ENCODE data around the gene BDKRB1.

The BDKRB1 gene

DNA sequence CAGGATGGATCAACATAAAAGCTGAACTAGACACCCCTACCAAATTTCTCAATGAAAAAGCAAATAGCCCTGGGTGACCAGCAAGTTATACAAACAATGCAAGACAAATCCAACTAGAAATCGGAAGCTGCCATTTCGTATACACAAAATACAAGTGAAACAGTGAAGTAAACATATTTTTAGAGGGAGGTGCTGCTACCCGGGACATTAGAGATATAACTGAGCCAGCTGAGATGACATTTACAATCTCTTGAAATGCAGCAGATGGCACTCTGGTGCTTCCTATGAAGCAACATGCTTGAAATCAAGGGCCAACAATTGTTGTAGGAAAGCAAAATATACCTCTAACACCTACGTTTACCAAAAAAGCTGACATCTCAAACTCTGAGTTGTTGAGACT is 25.5 kb downstream of the BDKRB1 start:
- no peak for DNase-seq (ENCODE audit: low read depth)

DNA sequence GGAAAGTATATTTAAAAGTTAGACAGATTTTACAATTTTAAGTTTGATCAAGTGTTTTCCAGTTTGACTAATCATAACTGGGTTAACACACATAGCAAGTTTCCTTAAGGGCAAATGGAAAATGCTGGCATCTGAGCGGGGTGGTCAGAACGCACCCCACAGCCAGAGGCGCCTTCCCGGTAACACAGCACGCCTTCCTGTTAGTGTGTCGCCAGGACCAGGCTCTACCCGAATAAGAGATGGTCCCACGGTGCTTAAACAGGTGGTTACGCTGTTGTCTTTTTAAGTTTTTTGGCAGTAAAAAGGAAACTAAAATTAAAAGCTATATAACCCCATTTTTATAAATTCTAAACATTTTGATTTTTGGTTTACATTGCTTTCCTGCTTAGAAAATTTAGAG is 28.0 kb downstream of the BDKRB1 start:
- DNase-seq (ENCODE audit: low read depth), result no peak

DNA sequence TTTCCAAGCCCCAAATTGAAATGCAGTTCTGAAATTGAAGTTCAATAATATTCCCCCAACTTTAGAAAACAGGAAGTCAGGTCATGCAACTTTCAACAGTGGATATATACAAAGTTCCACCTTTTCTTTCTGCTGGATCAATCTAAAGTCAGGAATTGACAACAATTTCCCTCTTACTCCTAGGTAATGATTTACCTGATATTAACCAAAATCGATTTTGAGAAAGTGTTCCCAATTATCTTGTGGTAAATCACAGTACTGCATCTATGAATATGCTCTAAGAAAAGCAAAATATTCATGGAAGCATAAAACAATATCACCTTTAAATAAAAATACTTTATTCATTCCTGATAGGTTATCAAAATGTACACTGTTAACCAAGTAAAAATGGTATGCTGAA is 28.4 kb downstream of the BDKRB1 start:
- no peak for DNase-seq (ENCODE audit: low read depth)

DNA sequence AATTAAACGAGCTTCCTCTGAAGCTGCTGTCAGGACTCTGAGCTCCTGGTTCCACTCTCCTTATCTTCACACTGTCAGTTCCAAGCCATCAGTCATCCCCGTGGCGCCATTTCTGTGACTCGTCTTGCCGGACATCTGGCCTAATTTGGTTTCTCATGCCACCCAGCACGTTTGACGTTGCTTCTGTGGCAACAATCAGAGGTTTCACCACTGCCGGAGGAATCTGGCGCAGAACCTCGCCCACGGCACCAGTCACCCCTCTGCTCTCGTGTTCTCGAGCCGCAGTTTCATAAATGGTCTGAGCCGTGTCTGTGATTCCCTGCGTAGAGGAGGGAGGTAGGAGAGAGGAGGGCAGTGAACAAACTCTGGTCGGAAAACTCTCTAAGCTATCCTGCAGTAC is 29.7 kb downstream of the BDKRB1 start:
- DNase-seq (ENCODE audit: low read depth), result no peak

DNA sequence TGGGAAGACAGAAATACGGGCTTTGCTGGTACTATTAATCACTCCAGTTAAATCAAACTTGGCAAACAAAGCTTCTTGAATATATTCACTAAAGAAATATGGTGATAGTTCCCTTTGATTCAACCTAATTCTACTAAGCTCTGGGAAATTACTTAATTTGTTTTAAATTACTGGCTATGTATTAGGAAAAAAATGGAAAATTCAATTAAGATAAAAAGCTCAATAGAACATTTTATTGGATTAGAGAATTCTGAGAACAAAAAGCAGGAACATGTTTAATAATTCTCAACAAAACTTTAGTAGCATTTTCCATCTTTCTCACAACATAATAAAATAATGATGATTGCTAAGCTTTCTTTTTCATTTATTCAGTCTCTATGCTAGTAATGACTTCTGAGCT is 30.2 kb downstream of the BDKRB1 start:
- DNase-seq (ENCODE audit: low read depth), result no peak

DNA sequence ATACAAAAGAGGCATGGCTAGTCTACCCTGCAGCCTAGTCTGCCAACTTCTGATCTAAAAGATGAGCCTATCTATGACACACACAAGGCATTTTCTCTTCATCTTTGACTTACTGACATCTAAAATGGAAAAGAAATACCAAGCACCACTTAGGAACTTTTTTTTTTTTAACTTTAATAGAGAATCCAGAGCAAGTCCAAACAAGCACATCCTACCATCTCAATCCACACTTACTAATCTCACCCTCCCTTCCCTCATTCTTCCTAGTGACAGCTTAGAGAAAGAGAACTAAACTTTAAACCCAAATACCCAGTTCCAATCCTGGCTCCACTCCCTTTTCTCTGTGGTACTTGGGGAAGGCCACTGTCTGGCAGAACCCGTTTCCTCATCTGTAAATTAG is 31.8 kb downstream of the BDKRB1 start:
- DNase-seq (ENCODE audit: low read depth), result no peak

DNA sequence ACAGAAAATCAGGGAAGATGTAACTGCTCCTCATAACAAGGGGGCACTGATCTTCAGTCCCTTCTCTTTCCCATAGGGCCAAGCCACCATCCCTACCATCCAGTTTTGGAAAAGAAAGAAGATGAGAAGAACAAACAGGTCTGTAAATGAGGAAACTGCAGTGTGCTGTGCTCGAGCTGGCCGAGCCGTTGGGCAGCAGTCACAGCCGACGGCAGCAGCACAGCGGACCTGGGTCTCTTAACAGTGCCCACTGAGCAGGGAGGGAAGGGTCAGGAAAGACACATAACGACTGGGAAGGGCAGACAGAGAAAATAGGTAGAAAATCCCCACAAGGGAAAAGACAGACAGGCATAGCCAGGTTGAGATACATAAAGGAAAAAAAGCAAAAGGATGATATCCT is 38.2 kb downstream of the BDKRB1 start:
- no peak for DNase-seq (ENCODE audit: low read depth)

DNA sequence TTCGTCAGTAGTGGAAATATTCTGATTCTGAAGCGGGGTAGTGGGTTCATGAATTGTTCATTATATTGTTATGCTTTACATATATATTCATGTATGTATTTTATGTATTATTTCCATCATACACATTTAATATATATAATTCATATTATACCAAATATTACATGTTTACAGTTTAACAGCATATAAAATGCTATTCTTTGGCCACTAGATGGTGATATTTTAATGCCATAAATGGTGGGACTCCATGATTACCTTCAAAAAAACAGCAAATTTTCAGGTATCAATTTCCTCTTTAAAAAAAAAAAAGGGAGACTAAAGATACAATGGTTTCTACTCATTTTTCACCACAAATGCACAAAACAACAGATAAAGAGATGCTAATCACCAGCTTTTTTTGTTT is 41.0 kb downstream of the BDKRB1 start:
- no peak for DNase-seq (ENCODE audit: low read depth)

DNA sequence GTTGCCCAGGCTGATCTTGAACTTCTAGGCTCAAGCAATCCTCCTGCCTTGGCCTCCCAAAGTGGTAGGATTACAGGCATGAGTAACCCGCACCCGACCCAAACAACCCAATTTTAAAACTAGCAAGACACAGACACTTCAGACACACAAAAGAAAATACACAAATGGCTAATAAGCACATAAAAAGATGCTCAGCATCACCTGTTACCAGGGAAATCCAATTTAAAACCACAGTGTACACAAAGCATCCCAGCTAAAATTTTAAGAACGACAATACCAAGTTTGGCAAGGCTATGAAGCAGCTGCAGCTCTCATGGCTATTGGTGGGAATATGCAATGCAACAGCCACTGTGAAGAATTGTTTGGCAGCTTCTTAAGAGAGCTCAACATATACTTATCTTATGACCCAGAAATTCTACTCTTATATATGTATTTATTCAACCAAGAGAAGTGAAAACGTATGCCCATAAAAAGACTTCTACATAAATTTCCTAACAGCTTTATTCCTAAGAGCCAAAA is 42.0 kb downstream of the BDKRB1 start:
- no peak for DNase-seq (ENCODE audit: low read depth)

DNA sequence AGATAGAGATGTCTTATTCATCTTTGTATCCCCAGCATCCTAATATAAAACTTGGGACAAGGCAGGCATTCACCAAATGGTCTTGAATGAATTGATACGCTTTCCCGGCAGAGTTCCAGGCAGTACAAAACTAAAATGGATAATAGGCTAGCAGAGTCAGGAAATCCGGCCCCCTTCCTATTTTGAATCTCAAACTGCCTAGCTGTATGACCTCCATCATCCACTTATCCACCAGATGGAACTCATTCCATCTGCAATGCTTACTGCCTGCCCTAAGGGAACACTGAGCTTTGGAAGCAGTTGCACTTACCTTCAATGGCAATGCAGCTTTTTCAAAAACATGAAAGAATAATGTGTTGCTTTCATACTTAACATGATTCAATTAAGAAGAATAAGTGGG is 43.4 kb downstream of the BDKRB1 start:
- DNase-seq (ENCODE audit: low read depth), result no peak

DNA sequence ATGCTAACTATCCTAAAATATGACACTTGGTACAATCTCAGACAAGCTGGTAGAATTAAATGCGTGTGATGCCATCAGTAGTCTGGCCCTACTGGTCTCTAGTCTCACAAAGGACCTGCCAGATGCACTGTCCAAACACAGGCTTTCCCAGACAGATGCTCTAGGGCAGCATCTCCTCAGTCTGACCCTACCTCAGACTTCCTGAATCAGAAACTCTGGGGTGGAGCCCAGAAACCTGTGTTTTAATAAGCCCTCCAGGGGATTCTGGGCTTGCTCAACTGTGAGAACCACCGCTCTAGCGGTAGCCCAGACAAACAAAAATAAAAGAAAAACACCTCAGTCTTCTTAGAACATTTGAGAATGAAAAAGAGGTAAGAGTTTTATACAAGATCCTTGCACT is 48.0 kb downstream of the BDKRB1 start:
- no peak for DNase-seq (ENCODE audit: low read depth)

DNA sequence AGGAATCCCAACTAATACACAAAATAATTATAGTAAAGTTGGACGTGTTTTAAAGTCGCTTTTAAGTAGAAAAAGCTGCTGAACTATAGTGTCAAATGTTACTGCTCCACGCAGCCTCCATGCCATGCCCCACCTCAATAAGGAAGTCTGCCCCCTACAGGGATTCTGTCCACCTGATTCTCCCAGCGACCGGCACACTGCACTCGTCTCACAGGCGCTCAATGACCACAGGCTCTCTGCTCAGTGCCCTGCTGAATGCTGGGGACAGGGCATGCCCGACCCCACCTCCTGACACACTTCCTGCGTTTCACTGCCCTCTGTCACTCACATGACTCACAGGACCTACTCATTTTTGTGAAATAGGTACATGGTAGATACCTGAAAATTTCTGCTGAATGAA is 48.9 kb downstream of the BDKRB1 start:
- no peak for DNase-seq (ENCODE audit: low read depth)

DNA sequence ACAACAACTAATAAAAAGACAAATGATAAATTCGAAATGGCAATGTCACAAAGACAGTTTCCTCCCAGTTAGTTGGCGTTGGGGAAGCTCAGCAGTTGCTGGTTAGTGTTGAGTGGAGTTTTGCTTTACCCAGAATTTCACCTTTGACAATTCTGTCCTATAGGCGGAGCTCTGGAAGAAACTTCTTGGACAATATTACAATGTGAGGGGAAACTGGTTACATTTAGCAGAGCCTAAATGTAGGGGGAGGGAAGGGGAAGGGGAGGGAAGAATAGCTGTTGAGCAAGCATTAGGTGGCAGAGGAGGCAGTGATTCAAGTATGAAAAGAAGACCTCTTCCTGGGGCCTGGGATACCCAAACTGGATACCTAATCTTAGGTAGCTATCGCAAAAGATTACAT is 51.4 kb downstream of the BDKRB1 start:
- no peak for DNase-seq (ENCODE audit: low read depth)

DNA sequence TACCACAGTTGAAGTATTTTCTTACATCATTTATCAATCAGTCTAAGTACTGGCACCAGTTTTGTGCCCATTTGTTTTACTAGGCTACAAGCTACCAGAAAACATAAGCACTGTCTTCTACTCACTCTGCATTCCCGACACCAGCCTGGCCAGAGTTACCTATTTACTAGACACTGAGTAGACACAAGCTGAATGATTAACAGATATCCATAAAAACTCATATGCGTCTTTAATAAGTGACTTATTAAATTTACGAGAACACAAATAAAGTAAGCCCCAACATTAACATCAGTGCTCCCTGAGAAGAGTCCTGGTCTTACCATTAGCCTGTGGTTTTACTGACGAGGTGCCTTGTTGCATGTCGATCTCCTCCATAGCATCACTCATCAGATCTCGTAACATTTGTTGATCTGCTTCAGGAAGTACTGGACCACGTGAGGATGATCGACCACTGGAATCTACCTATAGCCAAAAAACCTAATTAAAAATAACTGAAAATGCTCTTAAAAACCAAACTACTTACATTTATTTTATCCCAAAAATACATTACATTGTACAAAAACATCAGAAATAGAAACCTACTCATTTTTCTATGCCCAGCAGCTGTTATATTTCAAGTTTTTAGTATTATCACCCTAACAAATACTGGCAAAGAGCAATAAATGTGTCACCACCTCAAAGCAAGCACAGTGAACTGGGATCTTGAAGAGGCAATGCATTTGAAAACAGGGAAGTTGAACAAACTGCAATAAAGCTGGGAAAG is 53.3 kb downstream of the BDKRB1 start:
- no peak for DNase-seq (ENCODE audit: low read depth)

DNA sequence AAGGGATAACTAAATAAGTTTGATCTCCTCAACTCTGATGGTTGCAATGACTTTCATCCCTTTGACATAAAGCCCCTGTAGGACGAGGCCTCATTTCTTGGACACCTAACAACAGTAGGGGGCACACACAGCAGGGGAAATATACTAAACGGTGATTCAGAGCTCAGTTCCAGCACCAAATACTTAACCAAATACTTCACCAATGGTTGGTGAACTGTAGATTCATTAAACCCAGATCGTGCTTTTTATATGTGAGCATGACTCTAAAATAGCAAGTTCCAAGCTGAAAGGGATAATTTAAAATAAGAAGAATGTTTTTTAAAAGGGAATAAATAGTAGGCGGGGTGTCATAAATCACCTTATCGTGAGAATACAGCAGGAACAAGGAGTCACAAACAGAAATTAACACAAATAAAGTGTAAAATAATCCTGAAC is 53.9 kb downstream of the BDKRB1 start:
- DNase-seq (ENCODE audit: low read depth), result no peak

DNA sequence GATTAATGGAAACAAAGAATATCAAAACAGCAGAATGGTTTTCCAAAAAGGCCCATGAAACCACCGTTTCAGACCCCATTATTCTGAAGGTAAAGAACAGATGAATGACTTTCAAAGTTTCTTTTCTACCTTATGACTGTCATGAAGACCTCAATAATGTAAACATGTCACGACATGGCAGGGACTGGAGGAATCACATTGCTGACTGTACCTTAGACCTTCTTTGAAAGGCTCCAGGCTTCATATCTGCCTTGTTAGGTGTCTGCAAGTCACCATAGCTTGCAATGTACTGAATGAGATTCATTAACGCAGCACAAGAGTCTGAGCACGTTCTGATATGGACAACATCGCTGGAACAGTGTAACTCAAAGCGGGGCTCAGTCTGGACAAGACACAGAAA is 54.9 kb downstream of the BDKRB1 start:
- no peak for DNase-seq (ENCODE audit: low read depth)
